K562 (cell line): ENCODE results near the gene CDH20. TPM values are rescaled to one million over a fixed set of nuclear protein-coding genes. Genes with fewer than 3 reads are reported as not detected.

Source experiments
- CBFB ChIP-seq: sonication (generic); formaldehyde crosslinking; IDR thresholded peaks from 2 replicates; pipeline ENCODE4 v1.4.0; 2020; ENCODE audit warnings: mild to moderate bottlenecking, missing genetic modification reagents
- KAT7 ChIP-seq: sonication (generic); formaldehyde crosslinking; IDR thresholded peaks from 2 replicates; pipeline ENCODE4 v1.8.0; 2022; ENCODE audit warnings: missing genetic modification reagents, mild to moderate bottlenecking, borderline replicate concordance
- MBD1 ChIP-seq: fragments of 250-450 bp; sonication (Bioruptor Pico); IDR thresholded peaks from 2 replicates; pipeline ENCODE4 v1.8.0; 2022; ENCODE audit warnings: inconsistent platforms
- USF1 ChIP-seq: sonication (generic); formaldehyde crosslinking; IDR thresholded peaks from 2 replicates; pipeline ENCODE4 v1.9.0; 2022; ENCODE audit warnings: mild to moderate bottlenecking, missing genetic modification reagents
- polyA plus RNA-seq, 8 experiments: library from polyadenylated mRNA; depleted of rRNA in 4 of 8; stranded (reverse) in 5 of 8; unstranded in 3 of 8; fragments of >200 nt; fragmentation: Nextera tagmentation in 2 of 8; fragmentation: Illumina TruSeq in 1 of 8; extraction: Ambion mirVana in 2 of 8; extraction: Trizol in 1 of 8; gene quantifications; 2 replicates each; pipeline versions ENCODE4 v1.2.1 to v1.2.3, GENCODE V29; 2011 to 2014; ENCODE audit warnings: inconsistent platforms in 1 of 8, missing spikeins in 1 of 8
- total RNA-seq, 7 experiments: library from RNA; depleted of rRNA in 6 of 7; stranded (reverse); fragments of >200 nt in 6 of 7; fragmentation: Illumina TruSeq in 2 of 7; extraction: Trizol in 2 of 7; gene quantifications; 2 replicates each; pipeline versions ENCODE4 v1.2.1 to v1.2.3, GENCODE V29; 2011 to 2021; ENCODE audit warnings: low replicate concordance in 1 of 7
- TF ChIP-seq, protein P1 (sequence below), 2 experiments: fragments of 450-650 bp in 1 of 2; sonication (generic) in 1 of 2; formaldehyde crosslinking in 1 of 2; IDR thresholded peaks; 2 replicates each; pipeline versions ENCODE4 v1.7.1 to v1.9.0; 2016 to 2022; ENCODE audit warnings: inconsistent platforms in 1 of 2, mild to moderate bottlenecking in 1 of 2, missing genetic modification reagents in 1 of 2
- TF ChIP-seq, protein P2 (sequence below): fragments of 450-650 bp; formaldehyde crosslinking; IDR thresholded peaks from 2 replicates; pipeline ENCODE4 v1.4.0; 2020; ENCODE audit warnings: mild to moderate bottlenecking, moderate library complexity

The CDH20 gene
- total and polyA plus RNA-seq, 9 of the 15 experiments (the other 6 are each of a cell fraction or from before 2014, with no cell fraction given), result not detected

GRCh38 chr18:61398961-61399705 lies 65.9 kb downstream of the CDH20 start (continued):
- TF ChIP-seq, protein P1, sequence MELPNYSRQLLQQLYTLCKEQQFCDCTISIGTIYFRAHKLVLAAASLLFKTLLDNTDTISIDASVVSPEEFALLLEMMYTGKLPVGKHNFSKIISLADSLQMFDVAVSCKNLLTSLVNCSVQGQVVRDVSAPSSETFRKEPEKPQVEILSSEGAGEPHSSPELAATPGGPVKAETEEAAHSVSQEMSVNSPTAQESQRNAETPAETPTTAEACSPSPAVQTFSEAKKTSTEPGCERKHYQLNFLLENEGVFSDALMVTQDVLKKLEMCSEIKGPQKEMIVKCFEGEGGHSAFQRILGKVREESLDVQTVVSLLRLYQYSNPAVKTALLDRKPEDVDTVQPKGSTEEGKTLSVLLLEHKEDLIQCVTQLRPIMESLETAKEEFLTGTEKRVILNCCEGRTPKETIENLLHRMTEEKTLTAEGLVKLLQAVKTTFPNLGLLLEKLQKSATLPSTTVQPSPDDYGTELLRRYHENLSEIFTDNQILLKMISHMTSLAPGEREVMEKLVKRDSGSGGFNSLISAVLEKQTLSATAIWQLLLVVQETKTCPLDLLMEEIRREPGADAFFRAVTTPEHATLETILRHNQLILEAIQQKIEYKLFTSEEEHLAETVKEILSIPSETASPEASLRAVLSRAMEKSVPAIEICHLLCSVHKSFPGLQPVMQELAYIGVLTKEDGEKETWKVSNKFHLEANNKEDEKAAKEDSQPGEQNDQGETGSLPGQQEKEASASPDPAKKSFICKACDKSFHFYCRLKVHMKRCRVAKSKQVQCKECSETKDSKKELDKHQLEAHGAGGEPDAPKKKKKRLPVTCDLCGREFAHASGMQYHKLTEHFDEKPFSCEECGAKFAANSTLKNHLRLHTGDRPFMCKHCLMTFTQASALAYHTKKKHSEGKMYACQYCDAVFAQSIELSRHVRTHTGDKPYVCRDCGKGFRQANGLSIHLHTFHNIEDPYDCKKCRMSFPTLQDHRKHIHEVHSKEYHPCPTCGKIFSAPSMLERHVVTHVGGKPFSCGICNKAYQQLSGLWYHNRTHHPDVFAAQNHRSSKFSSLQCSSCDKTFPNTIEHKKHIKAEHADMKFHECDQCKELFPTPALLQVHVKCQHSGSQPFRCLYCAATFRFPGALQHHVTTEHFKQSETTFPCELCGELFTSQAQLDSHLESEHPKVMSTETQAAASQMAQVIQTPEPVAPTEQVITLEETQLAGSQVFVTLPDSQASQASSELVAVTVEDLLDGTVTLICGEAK (IDR thresholded peaks at IDR 0.05), result no peak
- TF ChIP-seq, protein P1 (CRISPR knock-in tag; IDR thresholded peaks at IDR 0.05), result no peak
- TF ChIP-seq, protein P2, sequence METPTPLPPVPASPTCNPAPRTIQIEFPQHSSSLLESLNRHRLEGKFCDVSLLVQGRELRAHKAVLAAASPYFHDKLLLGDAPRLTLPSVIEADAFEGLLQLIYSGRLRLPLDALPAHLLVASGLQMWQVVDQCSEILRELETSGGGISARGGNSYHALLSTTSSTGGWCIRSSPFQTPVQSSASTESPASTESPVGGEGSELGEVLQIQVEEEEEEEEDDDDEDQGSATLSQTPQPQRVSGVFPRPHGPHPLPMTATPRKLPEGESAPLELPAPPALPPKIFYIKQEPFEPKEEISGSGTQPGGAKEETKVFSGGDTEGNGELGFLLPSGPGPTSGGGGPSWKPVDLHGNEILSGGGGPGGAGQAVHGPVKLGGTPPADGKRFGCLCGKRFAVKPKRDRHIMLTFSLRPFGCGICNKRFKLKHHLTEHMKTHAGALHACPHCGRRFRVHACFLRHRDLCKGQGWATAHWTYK (CRISPR knock-in tag), result no peak
- TF ChIP-seq MBD1, result no peak
- no peak for TF ChIP-seq KAT7 (CRISPR knock-in tag)
- TF ChIP-seq USF1 (CRISPR knock-in tag), result no peak
- no peak for TF ChIP-seq CBFB
